NCI-H774 (cell line): ENCODE data around the gene GYG2.
"Not testable (repeated sequence)": the region's sequence is repeated elsewhere in the genome, so short reads cannot be mapped to it uniquely, and the experiment has no call there.

Source experiments
- DNase-seq: peaks from one replicate; lab custom pipeline; 2025; lab: John Stamatoyannopoulos, UW

Gene GYG2

DNA sequence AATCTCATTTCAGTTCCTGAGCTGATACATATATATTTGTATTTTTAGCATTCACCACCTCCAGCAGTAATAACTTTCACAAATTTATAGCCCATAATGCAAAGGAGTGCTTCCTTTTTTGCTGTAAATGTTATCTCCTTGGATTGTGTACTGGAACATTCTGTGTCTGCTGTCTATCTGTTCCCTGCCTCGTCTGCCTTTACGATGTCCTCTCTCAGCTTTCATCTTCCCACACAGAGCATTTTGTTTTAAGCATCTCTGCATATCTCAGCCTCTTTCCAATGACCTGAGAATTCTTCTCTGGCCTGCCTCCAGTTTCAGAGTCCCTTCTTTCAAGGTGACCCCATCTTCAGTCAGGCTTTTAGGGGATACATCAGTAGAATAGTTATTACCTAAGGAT lies 43.1 kb downstream of the GYG2 start:
- no peak for DNase-seq

DNA sequence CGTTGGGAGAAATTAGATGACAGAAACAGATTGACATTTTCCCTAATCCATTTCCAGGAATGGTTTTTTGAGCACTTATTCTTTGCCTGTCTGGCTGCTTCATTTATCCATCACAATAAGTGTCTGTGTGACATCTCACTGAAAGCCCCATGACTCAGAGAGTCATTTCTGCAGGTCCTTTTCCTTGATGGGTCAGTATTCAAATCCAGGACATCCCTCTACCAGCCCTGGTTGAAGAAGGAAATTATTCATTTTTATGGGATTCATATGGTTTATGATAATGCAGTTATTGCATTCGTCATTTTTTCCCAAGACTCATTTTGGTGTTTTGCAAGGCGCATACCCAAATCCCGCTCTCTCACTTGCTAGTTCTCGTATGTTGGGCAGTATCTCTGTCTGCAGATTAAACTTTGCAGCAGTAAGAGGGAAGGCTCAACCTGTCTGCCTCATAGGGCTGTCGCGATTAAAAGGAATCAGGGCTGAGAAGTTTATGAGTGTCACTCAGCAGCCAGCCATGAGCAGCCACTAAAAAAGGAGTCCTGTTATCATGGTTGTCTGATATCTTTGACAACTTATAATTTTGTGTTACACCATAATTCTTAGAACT lies 44.0 kb downstream of the GYG2 start:
- DNase-seq, result no peak

DNA sequence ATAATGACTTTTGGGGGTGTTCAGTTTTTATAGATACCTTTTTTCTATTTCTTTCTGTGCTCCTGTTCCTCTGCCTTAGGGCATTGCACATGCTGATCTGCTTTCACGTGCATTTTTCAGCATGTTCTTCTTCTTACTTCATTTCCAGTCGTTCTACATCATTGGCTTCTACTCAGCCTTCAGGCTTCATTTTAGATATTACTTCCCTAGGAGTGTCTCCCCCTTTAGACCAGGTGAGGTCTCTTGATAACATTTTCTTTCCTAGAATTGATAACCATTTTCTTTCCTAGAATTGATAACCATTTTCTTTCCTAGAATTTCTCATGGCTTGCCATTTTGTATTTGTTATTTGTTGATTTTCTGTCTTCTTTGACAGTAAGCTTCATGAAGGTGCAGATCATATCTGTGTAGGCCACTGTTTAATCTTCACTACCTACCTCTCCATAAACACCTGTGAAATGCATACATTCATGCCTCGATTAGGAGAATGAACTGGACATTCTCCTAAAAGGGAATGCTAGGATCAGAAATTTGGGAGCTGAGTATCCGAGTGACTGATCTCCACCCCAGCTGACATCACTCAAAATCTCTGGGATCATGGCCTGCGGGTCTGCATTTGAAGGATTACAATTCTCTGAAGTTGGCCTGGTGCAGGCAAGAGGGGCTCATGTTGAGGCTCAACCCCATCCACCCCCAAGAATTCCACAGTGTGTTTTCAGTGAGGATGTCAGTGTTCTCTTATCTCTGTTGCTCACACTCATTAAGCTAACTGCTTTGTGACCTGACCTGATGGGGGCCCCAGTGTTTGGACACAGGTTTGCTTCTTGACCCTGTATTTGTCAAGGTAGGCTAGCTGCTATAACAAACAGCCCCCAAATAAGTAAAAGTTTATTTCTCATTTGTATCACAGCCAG lies 45.7 kb downstream of the GYG2 start:
- no peak for DNase-seq

DNA sequence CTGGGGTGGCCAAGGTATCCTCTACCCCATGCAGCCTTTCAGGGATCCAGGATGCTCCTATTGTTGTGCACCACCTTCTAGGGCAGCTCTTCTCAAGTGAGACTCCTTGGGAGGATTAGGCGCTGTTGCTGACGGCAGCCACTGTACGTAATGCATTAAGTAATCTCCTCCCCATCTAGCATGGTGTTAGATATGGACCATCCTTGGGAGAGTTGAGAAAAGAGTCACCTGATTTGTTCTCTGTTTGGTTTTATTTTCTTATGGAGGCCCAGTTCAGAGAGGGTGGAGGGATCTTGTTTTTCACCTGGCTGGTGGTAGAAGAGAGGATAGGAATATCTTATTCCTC lies 46.4 kb downstream of the GYG2 start:
- DNase-seq, result no peak

DNA sequence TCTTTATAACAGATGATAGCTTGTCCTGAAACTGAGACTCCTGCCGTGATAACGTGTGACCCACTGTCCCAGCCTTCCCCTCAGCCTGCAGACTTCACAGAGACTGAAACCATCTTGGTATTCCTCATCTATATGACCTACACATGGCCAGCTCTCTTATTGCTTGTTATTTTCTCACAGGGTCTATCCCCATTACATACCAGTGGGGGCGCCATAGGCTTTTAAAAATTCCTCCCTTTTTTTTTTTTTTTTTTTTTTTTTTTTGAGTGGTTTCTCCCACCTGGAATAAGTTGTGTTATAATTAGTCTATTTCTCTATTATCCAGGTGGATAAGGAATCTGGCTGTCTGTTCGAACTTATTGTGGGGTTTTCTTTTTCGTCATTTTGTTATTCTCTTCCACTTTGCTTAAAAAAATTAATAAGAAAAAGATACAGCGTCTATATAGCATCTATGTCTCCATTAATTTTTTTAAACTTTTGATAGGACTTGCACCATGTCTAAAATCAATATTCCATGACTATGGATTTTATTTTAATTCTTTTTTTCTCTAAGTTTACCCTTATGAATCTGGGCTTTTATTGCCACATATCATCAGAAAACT lies 47.2 kb downstream of the GYG2 start:
- no peak for DNase-seq

DNA sequence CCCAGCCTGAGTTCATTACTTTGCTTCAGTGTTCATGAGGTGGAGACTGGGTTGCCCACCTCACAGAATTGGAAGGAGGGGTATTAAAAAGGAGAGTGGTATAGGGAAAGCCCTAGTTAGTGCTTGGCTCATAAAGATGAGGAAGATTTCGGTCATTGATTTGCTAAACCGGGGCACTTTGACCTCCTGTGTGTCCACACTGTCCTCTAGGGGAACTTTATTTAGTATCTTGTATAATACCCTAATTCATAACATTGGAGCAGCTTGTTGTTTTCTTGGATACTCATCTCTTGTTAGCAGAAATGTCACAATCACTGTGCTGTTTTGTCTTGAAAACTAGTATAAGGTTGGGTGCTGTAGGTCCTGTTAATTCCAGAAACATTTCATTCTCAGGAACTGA lies 49.8 kb downstream of the GYG2 start:
- no peak for DNase-seq

DNA sequence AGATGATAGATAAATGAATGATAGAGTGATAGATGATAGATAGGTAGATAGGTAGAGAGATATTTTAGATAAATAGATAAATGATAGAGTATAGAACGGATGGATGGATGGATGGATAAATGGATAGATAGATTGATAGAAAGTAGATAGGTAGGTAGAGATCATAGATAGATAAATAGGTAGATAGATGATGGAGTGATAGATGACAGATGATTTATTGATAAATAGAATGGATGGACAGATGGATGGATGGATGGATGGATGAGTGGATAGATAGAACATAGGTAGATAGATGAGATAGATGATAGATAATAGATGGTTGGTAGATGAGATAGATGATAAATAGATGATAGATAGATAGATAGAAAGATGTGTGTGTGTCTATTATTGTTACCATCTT lies 50.9 kb downstream of the GYG2 start:
- DNase-seq, result no peak

DNA sequence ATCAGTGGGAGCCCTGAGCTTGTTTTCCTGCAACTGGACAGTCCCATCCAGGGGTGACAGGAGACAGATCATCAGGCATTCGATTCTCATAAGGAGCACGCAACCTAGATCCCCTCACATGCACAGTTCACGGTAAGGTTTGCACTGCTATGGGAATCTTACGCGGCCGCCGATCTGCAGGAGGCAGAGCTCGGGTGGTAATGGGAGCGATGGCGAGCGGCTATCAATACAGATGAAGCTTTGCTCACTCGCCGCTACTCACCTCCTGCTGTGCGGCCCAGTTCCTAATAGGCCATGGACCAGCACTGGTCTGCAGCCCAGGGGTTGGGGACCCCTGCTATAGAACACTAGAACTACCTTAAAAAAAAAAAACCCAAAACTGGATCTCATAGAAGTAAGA lies 55.0 kb downstream of the GYG2 start:
- DNase-seq, result no peak

DNA sequence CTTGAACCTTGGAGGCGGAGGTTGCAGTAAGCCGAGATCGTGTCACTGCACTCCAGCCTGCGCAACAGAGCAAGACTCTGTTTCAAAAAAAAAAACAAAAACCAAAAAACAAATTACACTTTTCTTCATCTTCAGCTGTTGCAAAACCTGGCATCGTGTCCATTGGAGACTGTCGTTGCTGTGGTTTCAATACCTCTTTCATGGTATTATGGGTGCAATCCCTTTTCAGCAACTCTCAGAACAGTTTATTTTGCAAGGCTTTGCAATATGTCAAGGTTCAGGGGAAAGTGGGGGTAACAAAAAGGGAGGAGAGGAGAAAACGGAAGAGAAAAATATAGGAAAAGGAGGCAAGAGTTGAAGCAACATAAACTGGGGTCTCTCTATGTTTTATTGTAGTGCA lies 59.6 kb downstream of the GYG2 start:
- DNase-seq, result no peak

DNA sequence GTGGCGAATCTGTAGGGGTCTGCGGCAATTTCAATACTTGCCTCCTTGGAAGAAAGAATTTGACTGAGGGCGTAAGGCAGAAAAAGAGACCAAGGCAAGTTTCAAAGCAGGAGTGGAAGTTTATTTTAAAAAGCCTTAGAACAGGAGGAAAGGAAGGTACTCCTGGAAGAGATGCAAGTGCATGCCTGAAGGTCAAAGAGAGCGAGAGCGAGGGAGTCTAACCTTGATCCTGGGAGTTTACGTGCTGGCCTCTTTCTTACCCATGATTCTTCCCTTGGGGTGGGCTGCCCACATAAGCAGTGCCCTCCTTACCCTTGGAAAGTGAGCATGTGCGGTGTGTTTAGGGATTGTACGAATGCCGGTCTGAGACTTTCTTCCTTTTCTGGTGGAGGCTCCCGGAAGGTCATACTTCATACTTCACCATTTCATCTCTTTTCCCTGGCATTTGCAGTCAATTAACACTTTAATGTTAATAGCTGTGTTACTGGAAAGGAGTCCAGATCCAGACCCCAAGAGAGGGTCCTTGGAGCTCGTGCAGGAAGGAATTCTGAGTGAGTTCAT lies 60.4 kb downstream of the GYG2 start:
- DNase-seq, result no peak

DNA sequence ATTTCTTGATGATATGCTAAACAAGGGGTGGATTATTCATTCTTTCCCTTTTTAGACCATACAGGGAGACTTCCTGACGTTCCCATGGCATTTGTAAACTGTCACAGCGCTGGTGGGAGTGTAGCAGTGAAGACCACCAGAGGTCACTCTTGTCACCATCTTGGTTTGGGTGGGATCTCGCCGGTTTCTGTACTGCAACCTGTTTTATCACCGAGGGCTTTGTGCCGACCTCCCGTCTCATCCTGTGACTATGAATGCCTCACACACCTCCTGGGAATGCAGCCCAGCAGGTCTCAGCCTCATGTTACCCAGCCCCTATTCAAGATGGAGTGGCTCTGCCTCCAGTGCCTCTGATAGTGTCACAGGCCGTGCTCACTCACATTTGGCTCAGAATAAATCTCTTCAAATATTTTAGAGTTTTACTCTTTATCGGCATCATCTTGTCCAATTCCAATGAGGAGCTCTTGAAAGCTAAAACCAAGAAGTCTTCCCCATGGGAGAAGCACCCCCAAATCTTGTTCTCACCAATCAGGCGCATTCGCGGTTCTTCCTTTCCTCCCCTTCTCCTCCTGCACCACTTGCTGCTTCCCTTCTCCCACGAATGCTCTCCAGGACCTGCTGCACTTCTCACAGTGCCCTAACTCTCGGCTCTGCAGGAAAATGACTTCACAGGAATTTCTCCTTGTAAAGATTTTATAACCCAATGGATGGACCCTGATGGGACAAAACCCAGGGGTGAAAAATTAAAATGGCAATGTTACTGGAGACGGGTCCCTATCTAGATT lies 61.2 kb downstream of the GYG2 start:
- not testable (repeated sequence) for DNase-seq

DNA sequence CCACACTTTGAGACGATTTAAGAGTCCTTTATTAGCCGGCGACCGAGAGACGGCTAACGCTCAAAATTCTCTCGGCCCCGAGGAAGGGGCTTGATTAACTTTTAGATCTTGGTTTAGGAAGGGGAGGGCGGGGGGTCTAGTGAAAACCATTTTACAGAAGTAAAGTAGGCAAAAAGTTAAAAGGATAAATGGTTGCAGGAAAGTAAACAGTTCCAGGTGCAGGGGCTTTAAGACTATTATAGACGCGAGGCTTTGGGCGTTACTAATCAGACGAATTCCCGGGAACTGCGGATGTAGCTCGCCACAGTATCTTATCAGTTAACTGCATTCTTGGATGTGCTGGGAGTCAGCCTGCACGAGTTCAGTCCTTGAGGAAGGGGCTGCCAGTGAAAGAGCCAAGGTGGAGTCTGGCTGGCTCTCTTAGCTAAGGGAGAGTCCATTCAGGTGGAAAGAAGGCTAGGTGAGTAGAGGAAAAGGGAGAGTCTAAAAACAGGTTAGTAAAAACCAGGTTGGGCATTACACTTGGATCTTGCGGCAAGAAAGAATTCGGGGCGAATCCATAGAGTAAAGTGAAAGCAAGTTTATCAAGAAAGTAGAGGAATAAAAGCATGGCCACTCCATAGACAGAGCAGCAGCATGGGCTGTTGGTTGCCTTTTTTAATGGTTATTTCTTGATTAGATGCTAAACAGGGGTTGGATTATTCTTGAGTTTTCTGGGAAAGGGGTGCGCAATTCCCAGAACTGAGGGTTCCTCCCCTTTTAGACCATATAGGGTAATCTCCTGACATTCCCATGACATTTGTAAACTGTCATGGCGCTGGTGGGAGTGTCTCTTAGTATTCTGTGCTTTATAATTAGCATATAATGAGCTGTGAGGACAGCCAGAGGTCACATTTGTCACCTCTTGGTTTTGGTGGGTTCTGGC lies 62.1 kb downstream of the GYG2 start:
- DNase-seq, result not testable (repeated sequence)

DNA sequence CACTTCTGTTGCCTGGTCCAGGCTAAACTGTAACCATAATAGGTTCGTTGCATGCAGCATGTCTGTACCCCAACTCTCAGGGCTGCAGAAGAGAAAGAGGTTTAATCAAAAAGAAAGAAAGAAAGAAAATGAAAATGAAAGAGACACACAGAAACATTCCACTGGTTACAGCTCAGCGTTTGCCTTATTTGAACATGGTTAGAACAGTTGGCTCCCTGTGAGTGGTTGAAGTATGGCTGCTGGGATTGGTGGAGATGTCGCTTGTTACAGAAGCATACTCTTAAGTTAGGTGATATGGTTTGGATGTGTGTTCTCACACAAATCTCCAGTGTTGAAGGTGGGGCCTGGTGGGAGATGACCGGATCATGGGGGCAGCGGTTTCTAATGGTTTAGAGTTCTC lies 64.1 kb downstream of the GYG2 start:
- DNase-seq, result no peak

DNA sequence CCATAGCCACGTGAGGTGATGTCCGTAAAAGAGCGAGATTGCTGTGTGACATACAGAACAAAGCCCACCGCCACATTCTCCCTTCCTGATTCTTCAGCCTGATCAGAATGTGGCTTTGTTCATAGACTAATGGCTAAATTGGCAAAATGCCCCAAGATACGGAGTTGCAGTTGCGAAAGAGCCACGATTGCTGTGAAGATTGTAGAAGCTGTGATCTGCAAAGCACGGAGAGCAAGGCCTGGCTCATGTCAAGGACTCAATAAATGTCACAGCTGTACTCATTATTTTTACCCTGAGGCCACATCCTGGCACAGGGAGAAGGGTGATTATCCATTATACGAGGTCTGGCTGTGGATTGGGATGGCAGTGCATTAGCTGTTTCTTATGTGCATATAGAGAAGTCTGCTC lies 66.2 kb downstream of the GYG2 start:
- DNase-seq, result no peak

DNA sequence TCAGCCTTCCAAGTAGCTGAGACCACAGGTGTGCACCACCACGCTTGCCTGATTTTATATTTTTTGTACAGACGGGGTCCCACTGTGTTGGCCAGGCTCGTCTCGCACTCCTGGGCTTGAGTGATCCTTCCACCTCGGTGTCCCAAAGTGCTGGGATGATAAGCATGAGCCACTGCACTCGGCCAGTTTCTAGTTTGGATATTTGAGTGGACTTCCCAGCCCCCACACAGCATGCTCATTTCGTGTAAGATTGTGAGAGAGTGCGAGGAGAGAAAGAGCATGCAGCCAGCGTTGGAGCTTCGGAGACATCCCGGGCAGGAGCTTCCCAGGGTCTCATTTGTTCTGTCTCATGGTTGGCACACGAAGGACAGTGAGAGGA lies 68.6 kb downstream of the GYG2 start:
- DNase-seq, result no peak

DNA sequence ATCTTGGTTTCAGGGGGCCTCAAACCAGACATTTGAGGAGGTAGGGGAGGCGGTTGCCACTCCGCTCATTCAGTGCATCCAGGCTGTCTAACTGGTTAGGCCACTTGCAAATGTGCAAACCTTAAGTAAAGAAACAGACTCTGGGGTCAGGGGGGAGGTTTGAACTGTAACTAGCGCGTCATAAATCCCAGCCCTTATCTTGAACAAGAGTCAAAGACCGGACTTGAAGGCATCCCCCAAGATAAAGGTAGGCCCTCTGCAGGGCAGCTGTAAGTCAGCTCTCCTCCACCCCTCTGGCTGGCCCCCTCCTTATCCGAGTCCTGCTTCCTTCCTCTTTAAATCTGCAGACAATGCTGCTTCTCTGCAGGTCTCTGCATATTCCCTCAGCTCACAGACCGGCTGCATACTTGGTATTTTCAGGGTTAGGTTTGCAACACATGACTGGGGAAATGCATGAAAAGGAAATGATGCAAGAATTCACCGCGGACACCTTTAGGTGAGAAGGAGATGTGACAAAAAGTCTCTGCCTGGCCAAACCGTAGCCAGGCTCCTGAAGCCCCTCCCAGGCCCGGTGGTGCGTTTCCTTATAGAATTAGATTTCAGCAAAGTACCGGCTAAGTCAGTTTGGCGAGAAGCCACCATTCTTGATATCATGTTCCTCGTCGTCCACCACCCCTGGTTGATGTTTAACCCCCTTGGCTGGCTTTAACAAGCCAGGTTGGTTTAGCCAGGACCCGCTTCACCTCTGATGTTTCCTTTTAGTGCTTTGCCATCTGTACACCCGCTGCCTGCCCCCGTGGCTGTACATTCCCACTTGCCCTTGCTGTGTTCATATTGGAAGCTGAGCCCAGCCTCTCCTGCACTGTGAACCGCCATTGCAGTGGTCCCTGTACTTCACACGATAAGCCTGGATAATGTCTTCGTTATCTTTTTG lies 69.2 kb downstream of the GYG2 start:
- DNase-seq, result not testable (repeated sequence)

DNA sequence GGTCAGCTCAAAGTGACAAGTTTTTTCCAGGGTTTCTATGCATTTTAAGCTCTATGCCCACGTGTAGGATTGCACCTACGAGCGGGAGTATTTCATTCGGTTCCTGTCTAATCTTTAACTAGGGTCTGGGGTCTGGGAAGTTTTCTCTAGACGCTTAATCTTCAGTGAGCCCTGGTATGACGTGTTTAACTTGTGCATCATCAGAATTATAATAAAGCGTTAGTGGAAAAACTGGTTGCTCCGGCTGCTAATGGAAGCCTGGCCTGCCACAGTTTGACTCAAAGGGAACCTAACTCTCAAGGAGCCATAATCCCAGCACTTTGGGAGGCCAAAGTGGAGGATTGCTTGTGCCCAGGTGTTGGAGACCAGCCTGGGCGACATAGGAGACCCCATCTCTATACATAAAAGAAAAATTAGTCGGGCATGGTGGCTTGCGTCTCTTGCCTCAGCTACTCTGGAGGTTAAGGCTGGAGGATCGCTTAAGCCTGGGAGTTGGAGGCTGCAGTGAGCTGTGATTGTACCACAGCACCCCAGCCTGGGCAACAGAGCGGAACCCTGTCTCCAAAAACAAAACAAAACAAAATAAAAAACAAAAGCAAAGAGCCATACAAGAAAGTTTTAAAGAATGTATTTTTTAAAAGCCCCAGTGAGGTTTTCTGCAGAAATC lies 70.2 kb downstream of the GYG2 start:
- no peak for DNase-seq

DNA sequence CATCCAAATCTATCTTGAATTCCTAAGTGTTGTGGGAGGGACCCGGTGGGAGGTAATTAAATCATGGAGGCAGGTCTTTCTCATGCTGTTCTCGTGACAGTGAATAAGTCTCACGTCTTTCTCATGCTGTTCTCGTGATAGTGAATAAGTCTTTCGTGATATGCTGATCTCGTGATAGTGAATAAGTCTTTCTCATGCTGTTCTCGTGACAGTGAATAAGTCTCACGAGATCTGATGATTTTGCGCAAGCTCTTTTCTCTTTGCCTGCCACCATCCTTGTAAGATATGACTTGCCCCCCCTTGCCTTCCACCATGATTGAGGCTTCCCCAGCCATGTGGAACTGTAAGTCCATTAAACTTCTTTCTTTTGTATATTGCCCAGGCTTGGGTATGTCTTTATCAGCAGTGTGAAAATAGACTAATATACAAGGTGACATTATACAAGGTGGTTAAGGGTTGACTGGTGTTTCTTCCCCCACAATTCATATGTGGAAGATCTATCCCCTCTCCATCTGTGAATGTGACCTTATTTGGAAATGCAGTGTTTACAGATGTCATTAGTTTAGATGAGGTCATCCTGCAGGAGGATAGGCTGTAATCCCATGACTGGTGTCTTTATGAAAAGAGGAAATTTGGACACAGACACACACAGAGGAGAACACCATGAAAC lies 72.8 kb downstream of the GYG2 start:
- DNase-seq, result no peak

DNA sequence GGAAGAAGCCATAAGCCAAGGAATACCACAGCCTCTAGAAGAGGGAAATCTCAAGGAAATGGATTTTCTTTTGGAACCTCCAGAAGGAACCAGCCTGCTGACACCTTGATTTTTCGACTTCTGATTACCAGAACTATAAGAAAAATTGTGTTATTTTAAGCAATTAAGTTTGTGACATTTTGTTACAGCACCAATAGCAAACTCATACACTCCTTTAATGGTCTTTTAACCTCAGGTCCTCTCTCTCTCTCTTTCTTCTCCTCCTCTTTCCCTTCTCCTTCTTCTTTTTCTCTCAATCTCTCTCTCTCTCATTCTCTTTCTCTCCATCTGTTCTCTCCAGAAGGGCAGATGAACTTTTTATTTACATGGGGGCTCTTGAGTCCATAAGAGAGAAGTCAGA lies 74.1 kb downstream of the GYG2 start:
- DNase-seq, result no peak
